Fibroblast of villous mesenchyme (primary cell): ENCODE measurements around the gene CACNA1D. TPM values are rescaled to one million over a fixed set of nuclear protein-coding genes. Genes with fewer than 3 reads are reported as not detected.

Experiments
- DNase-seq: peaks from one replicate; pipeline ENCODE4 v3.0.0-alpha.2; 2010; ENCODE audit warnings: low read depth
- H3K4me3 ChIP-seq: 2 replicates; pipeline ENCODE4 v1.5.1; 2011; ENCODE audit warnings: low read depth, mild to moderate bottlenecking, low read length
- CTCF ChIP-seq: IDR thresholded peaks from 2 replicates; pipeline ENCODE4 v1.5.1; 2012; ENCODE audit warnings: low read depth, mild to moderate bottlenecking, low read length; ENCODE audit not compliant: insufficient read depth
- total RNA-seq: library from RNA; depleted of rRNA; stranded (reverse); fragments of >200 nt; gene quantifications from 2 replicates; pipeline ENCODE4 v1.2.3, GENCODE V29; 2012

Gene CACNA1D
- total RNA-seq, 1 donor: not detected

DNA sequence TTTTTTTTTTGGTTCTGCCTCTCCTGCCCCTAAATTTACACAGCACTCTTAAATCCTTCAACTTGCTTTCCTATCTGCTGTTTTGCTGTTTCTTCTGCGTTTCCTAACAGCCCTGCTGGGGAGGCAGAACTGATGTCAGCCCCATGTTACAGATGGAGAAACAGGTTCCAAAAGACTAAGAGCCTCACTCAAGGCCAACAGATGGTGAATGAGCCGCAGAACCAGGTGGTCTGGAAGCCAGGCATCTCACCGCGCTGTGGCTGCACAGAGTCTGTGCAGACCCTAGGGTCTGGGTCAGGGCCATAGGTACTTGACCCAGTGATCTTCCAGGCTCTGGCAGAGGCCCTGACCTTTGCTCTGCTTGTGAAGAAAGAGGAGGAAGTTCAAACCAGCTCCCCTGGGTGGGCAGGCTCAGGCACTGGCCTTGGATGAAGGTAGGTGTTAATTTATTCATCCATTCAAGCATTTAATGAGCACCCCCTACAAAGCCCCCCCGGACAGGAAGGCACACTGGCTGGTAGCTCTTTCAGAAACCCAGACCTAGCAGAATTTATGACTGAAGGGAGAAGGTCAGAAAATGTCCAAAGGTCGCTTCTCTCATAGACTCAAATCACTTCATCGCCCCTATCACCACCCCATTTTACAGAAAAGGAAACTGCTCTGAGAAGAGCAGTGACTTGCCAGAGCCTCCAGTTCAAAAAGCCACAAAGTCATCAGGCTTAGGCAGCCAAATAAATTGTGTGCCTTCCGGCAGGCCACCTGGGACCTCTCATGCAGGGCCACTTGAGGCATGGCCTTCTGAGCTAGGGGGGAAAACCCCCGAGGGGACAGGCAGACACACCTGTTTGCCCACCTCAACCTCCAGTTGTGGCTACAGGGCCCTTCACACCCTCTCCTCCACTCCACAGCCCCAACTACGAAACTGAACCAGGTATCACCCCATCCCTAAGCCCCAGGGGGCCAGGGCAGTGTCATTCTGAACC lies 349.1 kb downstream of the CACNA1D start:
- no peak overlapping the region for H3K4me3 ChIP-seq
- no peak for TF ChIP-seq CTCF
- no peak for DNase-seq

- DNase-seq: no peak
- TF ChIP-seq CTCF: no peak
- H3K4me3 ChIP-seq: no peak overlapping the region
These were observed 350.1 kb downstream of the CACNA1D start for GRCh38 chr3:53844262-53845102.

DNA sequence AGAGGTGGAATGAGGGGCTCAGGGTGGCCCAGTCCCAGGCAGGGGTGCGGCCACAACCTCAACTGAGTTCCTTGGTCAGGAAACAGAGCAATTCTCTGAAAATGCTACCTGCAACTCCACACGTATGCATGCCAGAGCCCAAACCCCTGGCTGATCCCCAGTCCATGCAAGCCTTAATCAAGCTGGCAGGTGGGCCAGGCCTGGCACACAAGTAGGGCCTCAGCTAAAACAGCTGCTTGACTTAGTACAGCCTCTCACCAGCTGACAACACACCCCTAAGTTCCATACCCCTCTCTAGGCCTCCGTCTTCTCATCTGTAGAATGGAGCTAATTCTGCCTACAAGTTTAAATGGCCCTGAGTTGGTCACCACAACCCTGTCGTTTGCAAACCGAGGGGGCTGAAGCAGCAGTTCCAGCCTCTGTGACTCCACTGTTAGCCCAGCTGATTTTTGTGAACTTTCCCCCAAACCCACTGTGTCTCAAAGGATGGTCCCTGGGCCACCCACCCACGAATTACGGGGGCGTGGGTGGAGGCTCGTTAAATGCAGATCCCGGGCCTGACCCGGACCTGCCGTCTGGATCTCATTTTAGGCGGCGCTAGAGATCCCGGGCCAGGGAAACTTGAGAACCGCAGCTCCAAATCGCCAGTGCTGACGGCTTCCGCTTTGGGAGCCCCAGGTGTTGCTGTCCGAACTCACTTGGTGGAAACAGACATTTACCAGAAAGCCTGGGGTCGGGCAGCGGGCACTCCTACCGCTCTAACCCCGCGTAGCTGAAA lies 350.9 kb downstream of the CACNA1D start:
- DNase-seq: peak; percentile 40
- peak; percentile 24 for TF ChIP-seq CTCF
- peak overlapping the region; percentile 56 for H3K4me3 ChIP-seq

DNA sequence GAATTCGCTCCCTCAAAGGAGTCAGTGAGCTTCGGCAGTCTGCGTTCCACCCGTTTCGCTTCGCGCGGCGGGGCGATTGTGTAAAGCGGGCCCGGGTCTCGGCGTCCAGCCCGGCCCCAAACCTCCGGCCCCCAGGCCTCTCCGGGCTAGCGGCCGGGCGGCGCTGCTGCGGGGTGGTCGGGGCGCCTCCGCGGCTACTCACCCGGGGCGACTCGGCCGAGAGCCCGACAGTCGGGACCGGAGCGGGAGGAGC lies 351.4 kb downstream of the CACNA1D start:
- no peak for DNase-seq
- TF ChIP-seq CTCF: no peak
- H3K4me3 ChIP-seq: peak overlapping the region; percentile 56

DNA sequence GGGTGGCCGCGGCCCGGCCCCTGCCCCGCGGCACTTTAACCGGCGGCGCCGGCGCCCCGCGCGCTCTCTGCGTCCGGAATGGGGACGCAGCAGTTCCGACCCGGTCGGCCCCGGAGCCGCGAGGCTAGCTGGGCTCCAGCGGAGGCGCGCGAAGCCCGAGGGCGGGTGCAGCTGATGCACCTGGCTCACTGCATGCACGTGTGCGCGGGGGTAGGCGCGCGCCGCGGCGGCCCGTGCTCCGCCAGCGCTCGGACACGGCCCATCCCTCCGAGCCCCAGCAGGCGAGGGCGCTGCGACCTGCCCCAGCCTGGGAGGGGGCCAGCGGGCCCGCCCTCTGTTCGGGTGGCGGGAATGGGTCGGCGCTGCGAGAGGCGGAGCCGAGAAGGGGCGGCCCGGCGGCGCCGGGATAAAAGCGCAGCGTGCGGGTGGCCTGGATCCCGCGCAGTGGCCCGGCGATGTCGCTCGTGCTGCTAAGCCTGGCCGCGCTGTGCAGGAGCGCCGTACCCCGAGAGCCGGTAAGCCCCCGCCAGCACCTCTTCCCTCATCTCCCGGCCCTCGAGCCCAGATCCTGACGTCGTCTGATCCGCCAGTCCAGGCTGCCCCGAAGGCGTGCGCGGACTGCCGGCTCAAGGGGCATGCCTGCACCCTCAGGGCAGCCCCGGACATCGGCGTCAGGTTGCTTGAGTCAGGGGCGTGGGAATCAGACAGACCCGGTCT lies 351.9 kb downstream of the CACNA1D start, which contains the start of the genes CHDH and IL17RB:
Gene CHDH, minus strand, starts transcription at position 286 of the 717 bp plus-strand sequence. CDS start 22,411 bp downstream, outside the sequence.
Gene IL17RB, plus strand, starts transcription at position 435 of the 717 bp plus-strand sequence. Its CDS starts 21 bp downstream, at position 456.
- DNase-seq: no peak
- no peak for TF ChIP-seq CTCF
- peak within 1 kb of the TSS; percentile 56 for H3K4me3 ChIP-seq

- no peak overlapping the region for H3K4me3 ChIP-seq
- no peak for DNase-seq
- no peak for TF ChIP-seq CTCF
These were observed 352.4 kb downstream of the CACNA1D start for GRCh38 chr3:53846851-53847155.
